Upper lobe of left lung (tissue), 4 donors: ENCODE data around the gene ITGB3BP.
"Not testable (repeated sequence)": the region's sequence is repeated elsewhere in the genome, so short reads cannot be mapped to it uniquely, and the experiment has no call there.

Experiments
- CTCF ChIP-seq, 6 experiments: fragments of 450-650 bp in 4 of 6; fragments of 200-600 bp in 2 of 6; sonication (generic) in 2 of 6; IDR thresholded peaks; one replicate each; pipeline ENCODE4 v1.5.1; 2016 to 2019; ENCODE audit warnings: antibody characterized with exemption in 6 of 6
- EP300 ChIP-seq, 4 donors: sonication (generic); formaldehyde crosslinking; IDR thresholded peaks; one replicate each; pipeline ENCODE4 v1.5.1; 2017; ENCODE audit warnings: antibody characterized with exemption in 4 of 4, control low read depth in 2 of 4
- POLR2A ChIP-seq, 4 donors: fragments of 450-650 bp; IDR thresholded peaks; one replicate each; pipeline ENCODE4 v1.5.1; 2016 to 2017; ENCODE audit warnings: antibody characterized with exemption in 4 of 4, mild to moderate bottlenecking in 2 of 4
- POLR2AphosphoS5 ChIP-seq, 2 donors: sonication (generic); formaldehyde crosslinking; IDR thresholded peaks; one replicate each; pipeline ENCODE4 v1.5.1; 2017; ENCODE audit warnings: antibody characterized with exemption in 2 of 2

GRCh38 chr1:63420746-63421145 lies 102.3 kb downstream of the ITGB3BP start:
- TF ChIP-seq POLR2A, EP300, CTCF, POLR2AphosphoS5 (IDR thresholded peaks at IDR 0.05): not testable (repeated sequence)
